Hematopoietic multipotent progenitor cell treated with erythropoietin and hydrocortisone succinate and interleukin-3 and kit ligand, for 4 days (in vitro differentiated cells): ENCODE data around the gene OR7G2.

Experiments
- DNase-seq: peaks from one replicate; pipeline ENCODE4 v3.0.0-alpha.2; 2015

Gene OR7G2

GRCh38 chr19:9107375-9107774 is at the start of gene OR7G2:
TSS of gene OR7G2 (minus strand) at chr19:9107475. CDS start at chr19:9103243, 4,232 bp downstream.
- DNase-seq = no peak

DNA sequence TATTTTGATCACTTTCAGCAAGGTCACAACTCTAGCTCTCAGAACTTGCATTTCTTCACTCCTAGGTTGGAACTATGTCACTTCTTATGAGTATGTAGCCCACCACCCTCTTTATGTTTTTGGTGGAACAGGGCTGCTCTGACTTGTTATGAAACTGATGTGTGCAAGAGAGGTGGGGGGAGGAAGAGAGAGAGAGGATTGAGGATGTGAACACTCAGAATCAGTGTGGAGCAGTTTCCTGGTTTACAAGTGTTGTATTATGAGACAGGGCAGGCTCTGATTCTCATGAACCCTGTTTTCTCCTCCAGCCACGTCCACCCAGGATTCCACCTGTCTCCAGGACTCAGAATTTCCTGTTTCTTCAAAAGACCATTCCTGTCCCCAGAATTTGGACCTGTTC is 49.0 kb upstream of the OR7G2 start:
- DNase-seq = no peak

- no peak for DNase-seq
Measured at GRCh38 chr19:9155591-9155990, 48.3 kb upstream of the OR7G2 start.

GRCh38 chr19:9151367-9151766 is 44.1 kb upstream of the OR7G2 start:
- no peak for DNase-seq

- no peak for DNase-seq
Measured at GRCh38 chr19:9150650-9151049, 43.4 kb upstream of the OR7G2 start.

DNA sequence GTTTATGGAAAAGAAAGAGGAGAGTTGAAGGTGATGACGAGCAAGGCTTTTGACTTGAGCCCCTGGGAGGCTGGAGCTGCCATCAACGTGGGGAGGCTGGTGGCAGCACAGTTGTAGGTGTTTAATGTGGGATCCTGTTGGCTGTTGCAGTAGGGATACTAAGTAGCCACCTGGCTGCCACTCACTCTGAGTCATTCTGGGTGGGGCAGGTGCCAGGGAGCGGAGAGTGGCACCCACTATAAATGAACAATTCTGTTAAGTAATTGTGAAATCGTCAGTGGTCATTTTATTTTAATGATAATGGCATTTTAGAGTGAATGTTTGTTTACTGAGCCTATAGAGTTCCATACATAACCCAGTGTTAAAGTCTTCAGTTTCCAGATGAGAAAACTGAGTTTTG is 42.7 kb upstream of the OR7G2 start:
- no peak for DNase-seq

DNA sequence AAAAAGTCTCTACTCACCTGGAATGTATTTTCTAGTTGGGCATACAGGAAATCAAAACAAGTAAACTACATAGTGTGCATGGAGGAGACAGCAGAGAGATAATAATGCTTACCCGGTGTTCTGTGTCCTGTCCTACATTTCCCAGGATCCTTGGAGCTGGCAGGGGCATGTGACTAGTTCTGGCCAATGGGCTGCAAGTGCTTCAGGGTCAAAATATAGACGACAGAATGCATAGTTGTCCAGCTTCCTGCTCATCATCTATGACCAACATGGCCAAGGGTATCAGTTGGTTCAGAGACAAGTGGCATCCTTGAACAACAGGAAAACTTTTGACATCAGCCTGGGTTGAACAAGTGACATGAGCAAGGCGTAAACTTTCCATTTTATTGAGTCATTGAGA is 41.4 kb upstream of the OR7G2 start:
- no peak for DNase-seq

GRCh38 chr19:9146882-9147281 is 39.6 kb upstream of the OR7G2 start:
- DNase-seq = no peak

- DNase-seq = peak; percentile 43
Measured at GRCh38 chr19:9144920-9145319, 37.6 kb upstream of the OR7G2 start.

DNA sequence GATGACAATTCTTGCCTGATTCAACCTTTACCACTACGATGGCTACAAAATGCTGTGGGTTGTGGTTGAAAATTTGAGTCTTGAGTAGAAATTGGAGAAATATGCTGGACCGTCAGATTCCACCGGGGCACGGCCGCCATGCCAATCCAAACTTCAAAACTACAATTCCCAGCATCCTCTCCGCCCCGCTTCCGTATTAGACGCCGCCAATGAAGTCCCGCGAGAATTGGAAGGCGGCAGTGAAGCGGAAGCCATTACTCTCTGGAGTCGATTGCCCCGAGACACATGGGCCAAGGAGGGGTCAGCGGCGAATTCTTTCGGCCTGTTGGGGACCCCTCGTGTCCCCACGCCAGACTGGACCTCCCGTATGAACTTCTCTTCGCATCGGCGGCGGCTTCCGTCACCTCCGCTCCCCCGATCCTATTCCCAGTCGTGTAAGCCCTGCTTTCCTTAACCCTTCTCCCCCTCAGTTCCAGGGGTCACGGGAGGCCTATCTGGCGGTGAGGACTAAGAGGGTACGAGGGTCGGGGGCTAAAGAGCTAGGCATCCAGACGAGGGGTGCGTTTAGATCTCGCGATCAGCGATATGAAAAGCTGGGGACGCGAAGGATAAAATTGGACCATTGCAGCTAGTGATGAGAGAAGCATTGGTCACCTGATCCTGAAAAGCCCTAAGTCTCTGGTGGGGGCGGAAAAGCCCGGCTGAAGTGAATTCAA is 33.0 kb upstream of the OR7G2 start, which contains the start of gene ZNF317:
TSS of gene ZNF317 (plus strand) at position 239 of the 716 bp plus-strand sequence. CDS start 15,620 bp downstream, outside the sequence.
- peak; percentile 98 for DNase-seq

DNA sequence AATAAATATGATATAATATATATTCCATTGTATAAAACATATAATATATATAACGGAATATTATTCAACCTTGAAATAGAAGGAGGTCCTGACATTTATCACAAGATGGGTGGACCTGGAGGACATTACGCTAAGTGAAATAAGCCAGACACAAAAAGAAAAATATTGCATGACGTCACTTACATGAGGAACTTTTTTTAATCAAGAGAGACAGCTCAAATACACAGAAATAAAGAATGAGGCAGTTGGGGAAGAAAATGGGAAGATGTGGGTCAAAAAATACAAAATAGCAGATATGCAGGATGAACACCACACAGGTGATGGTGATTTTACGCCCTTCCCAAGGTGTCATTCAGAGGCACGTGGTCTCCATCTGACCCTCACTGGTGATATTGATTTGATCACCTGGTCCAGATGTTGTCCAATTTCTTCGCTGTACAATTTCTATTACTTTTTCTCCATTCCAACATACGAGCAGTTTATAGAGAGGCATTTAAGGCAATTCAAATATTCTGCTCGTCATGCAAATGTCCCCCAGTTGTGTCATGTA is 32.4 kb upstream of the OR7G2 start:
- no peak for DNase-seq

- no peak for DNase-seq
Measured at GRCh38 chr19:9132422-9132821, 25.1 kb upstream of the OR7G2 start.

DNA sequence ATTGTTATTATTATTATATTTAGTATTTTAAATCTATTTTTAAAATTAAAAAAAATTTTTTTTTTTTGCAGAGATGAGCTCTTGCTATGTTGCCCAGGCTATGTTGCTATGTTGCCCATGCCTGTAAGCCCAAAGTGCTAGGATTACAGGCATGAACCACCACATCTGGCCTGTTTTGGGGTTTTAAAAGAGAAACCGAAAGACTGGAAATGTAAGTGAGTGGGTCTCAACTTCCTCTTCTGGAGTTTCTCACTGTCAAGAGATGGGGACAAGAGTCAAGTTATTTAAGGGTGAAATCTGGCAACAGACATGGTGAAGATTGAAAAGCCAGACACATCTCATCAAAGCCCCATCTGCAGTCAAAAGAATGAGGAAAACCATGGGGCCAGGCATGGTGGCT is 23.7 kb upstream of the OR7G2 start:
- peak; percentile 49 for DNase-seq

DNA sequence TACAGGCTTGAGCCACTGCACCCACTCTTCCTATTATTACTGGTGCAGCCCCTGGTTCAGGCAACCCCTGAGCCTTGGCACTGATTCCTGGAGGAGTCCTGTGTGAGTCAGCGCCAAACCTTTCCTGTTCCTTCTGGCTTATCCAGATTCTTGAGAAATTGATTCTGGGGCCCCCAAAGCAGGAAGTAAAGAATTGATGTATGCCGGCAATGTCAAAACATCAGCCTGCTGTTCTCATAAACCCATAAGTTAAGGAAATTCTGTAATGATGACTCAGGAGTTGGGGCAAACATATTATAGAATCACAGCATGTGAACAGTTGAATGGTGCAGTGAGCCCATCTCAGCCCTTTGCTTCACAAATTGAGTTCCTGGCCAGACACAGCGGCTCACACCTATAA is 20.9 kb upstream of the OR7G2 start:
- DNase-seq = no peak

- no peak for DNase-seq
Measured at GRCh38 chr19:9126900-9127405, 19.7 kb upstream of the OR7G2 start, which contains the start of gene OR7G3. TSS of gene OR7G3 (minus strand) at chr19:9126950. CDS start at chr19:9126950, 0 bp downstream.

GRCh38 chr19:9116547-9116946 is 9.3 kb upstream of the OR7G2 start:
- DNase-seq = no peak

GRCh38 chr19:9115307-9115813 is 8.1 kb upstream of the OR7G2 start, which contains the start of gene OR7G1:
TSS of gene OR7G1 (minus strand) at chr19:9115763. CDS start at chr19:9115763, 0 bp downstream.
- no peak for DNase-seq

DNA sequence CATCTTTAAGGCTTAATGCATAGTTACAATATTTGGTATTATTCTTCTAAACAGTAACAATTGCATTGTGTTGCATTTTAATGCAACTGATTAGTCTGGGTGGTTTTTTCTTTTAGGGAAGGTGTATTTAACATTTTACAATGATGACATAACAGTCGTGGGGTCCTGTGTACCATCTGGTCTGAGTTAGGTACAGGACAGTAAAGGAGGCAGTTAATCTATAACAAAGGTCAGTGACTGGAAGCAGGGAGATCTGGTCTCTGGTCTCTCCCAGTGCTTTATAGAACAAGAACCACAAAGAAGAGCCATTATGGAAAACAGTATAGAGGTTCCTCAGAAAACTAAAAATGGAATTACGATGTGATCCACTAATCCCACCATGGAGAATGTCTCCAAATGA is 2.7 kb upstream of the OR7G2 start:
- no peak for DNase-seq

DNA sequence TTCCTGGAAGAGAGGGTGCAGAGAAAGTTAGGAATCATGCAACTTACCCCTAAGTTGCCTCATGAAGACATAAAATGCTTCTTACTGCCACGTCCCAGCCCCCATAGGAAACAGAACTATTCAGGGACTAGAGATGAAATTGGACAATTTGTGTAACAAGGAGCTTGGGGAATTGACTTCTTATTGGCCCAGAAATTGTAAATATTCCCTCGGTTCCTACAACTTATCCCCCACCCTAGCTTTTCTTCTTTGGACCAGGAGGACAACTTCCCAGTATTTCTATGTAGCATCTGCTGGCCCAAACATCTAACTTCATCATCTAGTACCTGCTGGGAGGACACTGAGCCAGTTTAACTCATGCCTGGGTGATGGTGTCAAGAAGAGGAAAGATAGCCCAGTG is 20.5 kb downstream of the OR7G2 start, which contains the start of gene OR1M1:
TSS of gene OR1M1 (plus strand) at position 301 of the 400 bp plus-strand sequence. CDS start 6,184 bp downstream, outside the sequence.
- DNase-seq = no peak

- peak; percentile 15 for DNase-seq
Measured at GRCh38 chr19:9078651-9079050, 28.6 kb downstream of the OR7G2 start.

DNA sequence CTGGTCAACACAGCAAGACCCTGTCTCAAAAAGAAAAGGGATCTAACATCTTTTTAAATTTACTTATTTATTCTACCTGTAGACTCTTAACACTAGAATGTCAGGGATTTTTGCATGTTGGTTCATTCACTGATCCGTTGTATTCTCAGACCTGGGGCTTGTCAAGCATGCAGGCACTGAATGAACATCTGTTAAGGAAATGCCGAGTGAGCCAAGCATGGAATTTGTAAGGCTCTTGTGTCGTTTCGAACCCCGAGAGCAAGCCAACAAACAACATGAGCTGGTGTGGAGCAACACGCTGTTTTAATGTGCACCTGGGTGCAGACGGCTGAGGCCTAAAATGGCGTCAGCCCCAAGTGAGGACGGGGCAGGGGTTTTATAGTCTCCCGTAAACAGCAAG is 30.4 kb downstream of the OR7G2 start:
- DNase-seq = no peak

GRCh38 chr19:9075064-9075949 is 32.0 kb downstream of the OR7G2 start:
- peak; percentile 97 for DNase-seq

DNA sequence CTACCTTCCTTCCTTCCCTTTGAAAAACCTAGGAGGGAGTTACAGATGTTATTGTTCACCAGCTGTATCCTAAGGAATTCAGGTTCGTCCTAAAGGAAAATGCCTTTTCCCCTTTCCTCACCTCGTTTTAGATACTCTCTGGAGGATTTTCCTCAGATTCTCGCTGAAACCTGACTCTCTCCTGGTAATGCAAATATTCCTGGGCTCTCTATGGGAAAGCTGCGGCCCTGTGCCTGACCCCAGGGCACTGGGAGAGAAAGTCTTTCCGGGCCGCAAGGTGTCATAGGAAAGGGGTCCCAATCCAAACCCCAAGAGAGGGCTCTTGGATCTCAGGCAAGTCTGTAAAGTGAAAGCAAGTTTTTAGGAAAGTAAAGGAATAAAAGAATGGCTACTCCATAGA is 33.5 kb downstream of the OR7G2 start:
- DNase-seq = no peak
